ENCODE results near the gene MRPS31.

The MRPS31 gene

GRCh38 chr13:40679480-40679985 is 91.5 kb downstream of the MRPS31 start:
- no peak for TF ChIP-seq CTCF (IDR thresholded peaks at IDR 0.05; ENCODE audit: low read depth, low read length, missing control alignments)
- in situ Hi-C loops (cut with HindIII; ENCODE audit: low sequenced_read_pairs): loop anchor here (25.0 kb wide), 1 partner anchor 992 kb away; no protein-coding TSS in a partner anchor
- no peak overlapping the region for H3K4me3 ChIP-seq (ENCODE audit: low read depth, low read length)
- DNase-seq (ENCODE audit: low read depth): no peak
